Stimulated activated CD4-positive, alpha-beta T cell treated with anti-CD3 and anti-CD28 coated beads, Interleukin-12 subunit alpha, Interleukin-12 subunit beta, amount 100 ng/mL, for 24 hours (primary cell): Measurements from ENCODE around the gene KAZN.

Experiments
- DNase-seq, 2 experiments: peaks; one replicate each; pipeline ENCODE4 v3.0.0-alpha.2; 2020; ENCODE audit warnings: low read depth in 2 of 2

Gene KAZN

DNA sequence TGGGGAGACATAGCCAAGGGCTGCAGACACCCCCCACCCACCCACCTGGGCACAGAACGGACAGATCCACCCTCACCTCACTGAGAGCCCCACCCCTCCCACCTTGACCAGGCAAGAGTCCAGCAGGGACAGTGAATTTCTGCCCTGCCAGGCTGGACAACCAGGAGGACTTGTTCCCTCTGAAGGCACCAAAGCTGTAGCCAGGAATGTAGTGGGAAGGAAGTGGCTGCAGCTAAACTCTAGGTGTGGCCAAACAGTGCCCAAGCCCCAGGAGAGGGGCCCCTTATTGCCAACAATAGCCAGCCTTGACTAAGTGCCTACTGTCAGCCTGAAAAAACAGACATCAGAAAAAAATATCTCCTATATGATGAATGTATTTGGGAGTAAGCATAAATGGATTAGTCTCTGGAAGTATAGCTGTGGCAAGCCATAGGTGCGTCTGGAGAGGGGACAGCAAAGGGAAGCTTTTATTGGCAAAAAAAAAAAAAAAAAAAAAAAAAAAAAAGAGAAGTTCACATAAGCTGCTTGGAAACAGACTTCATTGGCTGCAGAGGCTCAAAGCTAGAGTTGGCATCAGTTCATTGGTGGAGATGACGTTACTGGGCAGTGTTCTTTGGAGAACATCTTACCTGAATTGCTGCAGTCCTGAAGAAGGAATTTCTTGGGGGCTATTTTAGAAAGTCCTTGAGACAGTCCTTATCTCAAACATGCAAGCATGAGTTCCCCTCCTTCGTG is 490.9 kb downstream of the KAZN start:
- no peak for DNase-seq

DNA sequence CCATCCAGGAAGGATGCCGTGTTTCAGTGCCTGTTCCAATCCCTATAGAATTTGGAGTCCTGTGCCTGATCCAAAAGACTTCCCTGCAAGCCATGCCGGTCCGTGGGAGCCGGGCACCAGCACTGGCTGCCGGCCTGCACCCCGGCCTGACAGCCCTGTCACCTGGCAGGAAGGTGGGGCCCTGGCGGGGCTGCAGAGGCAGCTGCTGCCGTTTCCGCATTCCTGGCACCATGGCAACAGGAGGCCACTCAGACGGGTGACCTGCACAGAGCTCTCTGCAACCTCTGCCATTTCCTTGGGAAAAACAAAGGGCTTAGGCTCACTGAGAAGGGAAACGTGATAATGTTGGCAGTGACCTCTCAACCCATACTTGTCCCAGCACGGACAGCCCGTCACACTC is 491.9 kb downstream of the KAZN start:
- no peak for DNase-seq

DNA sequence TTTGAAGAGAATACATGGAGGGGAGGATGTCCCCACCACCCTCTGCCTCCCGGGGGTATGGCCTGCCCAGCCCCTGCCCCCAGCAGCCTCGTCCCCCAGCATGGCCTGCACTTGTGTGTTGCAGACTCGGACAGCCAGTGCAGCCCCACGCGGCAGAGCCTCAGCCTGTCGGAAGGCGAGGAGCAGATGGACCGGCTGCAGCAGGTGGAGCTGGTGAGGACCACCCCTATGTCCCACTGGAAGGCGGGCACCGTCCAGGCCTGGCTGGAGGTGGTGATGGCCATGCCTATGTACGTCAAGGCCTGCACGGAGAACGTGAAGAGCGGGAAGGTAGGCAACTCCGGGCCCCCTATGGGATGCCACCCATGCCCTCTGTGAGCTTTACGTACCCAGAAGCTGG is 495.6 kb downstream of the KAZN start:
- DNase-seq = no peak

GRCh38 chr1:15094719-15095495 is 496.4 kb downstream of the KAZN start:
- no peak for DNase-seq

DNA sequence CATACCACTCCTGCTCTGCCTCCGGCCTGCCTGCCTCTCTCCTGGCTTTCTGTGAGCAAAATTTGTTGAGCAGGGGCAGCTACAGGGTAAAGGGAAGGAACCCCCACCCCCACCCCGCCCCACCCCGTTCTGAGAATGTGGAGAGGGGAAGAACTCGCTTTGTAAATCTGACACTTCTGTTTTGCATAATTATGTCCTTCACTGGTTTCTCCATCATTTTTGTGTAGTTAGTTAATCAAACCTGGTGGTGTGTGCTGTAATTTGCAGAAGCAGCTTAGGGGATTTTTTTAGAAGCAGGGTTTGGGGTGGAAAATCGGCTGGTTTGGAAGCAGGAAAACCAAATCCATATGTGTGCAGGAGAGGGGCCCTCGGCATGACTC is 497.0 kb downstream of the KAZN start:
- DNase-seq = no peak

DNA sequence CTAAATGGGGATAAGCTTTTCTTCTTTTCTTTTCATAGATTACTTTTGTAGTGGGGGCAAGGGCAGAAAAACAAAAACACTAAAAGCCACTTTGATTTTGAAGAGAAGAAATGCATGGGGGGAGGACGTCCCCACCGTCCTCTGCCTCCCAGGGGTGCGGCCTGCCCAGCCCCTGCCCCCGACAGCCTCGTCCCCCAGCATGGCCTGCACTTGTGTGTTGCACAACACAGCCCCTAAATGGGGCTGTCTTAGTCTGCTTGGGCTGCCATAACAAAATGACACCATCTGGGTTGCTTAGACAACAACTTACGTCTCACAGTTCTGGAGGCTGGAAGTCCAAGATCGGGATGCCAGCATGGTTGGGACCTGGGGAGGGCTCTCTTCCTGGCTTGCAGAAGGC is 497.8 kb downstream of the KAZN start:
- no peak for DNase-seq

DNA sequence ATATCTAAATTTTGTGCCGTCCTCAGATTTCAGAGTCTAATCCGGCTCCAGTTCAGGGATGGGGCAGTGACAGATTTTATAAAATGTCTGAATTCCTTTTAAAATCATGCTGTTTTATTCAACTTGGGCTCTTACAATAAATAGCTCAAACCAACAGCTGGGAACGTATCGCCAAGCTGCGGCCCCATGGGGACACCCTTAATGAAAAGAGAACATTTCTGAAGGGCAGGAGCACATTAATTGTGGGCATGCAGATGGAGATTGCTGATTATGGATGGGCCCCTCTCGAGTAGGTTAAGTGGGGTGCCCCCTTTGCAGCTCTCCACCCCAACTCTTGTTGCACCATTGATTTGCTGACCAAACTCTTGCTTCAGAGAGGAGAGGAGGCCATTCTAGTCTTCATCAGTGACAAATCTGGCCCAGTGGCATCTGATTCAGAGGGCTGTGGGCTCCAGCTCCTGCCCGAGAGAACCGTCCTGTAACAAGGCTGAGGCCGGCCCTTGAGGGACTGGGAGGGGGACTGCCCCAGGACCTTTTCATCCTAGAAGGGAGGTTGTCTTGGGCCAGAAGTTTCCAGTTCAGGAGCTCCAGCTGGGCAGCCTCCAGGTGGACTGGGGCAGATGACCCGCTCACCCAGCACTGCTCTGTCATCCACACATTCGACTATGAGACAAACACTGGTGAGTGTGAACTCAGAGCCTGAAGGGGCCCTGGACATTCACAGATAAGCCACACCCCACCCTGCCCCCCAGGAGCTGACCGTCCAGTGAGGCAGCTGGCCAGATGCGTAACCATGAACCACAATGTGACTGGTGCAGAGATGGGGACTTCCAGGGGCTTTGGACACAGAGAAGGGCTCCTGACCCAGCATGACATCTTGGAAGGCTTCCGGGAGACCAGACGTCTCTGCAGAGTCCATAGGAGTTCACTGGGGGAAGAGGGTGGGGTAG is 500.0 kb downstream of the KAZN start:
- DNase-seq = no peak

- no peak for DNase-seq
Observed at GRCh38 chr1:15099441-15100120, 501.1 kb downstream of the KAZN start.

GRCh38 chr1:15100121-15100879 is 501.8 kb downstream of the KAZN start:
- peak; percentile 18 to 38 for DNase-seq

DNA sequence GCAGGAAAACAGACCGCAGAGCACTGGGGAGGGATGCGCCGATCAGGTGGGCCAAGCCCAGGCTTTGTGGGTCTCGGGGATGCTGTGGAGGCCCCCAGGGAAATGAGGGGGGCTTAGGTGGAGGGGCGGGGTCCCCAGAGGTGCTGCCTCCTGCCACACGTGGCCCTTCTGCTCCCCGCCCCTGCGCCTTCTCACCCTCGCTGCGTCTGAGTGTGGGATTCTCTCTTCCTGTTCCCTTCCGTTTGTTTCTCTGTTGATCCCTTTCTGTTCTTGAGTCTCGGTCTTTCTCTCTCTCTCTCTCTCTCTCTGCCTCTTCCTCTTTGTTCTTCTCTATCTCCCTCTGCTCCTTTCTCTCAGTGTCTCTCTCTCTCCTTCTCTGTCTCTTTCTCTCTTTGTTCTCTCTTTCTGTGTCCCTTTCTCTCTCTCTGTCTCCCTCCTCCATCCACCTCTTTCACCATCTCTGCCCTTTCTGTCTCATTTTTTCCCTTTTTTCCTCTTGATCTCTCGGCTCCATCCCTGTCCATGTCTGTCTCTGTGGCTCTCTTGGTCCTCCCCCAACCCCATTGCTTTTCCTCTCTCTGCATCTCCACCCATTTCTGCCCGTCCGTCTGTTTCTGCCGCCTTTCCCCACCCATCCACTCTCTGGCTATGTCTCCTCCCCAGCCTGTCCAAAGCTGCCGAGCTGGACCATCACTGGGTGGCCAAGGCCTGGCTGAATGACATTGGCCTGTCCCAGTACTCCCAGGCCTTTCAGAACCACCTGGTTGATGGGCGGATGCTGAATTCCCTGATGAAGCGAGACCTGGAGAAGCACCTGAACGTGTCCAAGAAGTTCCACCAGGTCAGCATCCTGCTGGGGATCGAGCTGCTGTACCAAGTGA is 502.6 kb downstream of the KAZN start:
- no peak for DNase-seq

DNA sequence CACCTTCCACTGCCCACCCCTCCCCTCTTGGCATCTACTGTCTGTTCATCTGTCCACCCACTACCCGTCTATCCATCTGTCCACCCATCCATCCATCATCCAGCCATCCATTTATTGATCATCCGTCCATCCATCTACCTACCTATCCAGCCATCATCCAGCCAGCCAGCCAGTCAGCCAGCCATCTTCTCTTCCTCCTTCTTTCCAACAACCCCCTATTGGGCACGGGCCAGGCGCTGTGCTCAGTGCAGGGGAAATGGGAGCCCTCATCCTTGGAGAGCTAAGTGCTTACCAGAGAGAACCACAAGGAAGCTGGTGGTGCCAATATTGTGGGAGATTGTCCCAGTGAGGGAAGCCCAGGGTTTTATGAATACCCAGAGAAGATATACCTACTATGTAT is 503.3 kb downstream of the KAZN start:
- no peak for DNase-seq

GRCh38 chr1:15102646-15103045 is 504.2 kb downstream of the KAZN start:
- DNase-seq = no peak

DNA sequence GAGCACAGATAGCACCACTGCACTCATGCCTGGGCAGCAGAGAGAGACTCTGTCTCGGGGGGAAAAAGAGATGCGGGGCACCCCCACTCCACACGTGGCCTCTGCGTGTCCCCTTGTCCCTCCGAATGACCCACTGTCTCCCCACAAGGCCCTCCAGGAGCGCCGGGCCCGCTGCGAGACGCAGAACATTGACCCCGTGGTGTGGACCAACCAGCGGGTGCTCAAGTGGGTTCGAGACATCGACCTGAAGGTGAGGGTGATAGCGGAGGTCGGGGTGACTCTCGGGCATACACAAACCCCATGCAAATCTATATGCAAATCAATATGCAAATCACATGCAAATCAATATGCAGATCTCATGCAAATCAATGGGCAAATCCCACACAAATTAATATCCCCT is 504.7 kb downstream of the KAZN start:
- no peak for DNase-seq

DNA sequence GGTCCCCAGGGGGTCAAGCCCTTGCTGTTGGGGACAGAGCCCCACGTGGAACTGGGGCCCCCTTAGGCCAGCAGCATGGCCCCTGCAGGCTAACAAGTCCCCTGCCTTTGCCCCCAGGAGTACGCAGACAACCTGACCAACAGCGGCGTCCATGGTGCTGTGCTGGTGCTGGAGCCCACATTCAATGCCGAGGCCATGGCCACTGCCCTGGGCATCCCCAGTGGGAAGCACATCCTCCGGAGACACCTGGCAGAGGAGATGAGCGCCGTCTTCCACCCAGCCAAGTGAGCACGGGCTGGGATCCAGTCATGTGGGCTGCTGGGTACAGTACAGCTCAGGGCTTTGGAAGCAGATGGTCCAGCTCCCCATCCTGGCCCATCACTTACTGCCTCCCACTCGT is 505.4 kb downstream of the KAZN start:
- no peak for DNase-seq

GRCh38 chr1:15104768-15105167 is 506.3 kb downstream of the KAZN start:
- DNase-seq = no peak

DNA sequence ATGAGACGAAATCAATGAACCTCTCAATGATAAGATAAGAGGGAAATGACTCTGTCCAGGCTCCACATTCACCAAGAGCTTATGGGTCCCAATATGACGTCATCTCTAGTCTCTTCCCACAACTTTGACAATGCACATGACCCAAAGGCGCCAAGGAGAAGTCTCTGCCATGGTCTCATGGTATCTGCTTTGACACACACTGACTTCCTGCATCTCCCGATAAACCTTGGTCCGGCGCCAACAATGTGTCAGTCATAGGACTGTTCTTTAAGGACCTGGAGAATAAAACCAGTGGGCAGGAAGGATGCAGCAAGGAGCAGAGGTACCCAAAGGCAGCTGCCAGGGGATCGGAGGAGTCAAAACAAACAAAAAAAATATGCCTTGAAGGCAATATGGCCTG is 508.1 kb downstream of the KAZN start:
- DNase-seq = no peak

- DNase-seq = no peak
Observed at GRCh38 chr1:15107058-15107687, 508.7 kb downstream of the KAZN start.

DNA sequence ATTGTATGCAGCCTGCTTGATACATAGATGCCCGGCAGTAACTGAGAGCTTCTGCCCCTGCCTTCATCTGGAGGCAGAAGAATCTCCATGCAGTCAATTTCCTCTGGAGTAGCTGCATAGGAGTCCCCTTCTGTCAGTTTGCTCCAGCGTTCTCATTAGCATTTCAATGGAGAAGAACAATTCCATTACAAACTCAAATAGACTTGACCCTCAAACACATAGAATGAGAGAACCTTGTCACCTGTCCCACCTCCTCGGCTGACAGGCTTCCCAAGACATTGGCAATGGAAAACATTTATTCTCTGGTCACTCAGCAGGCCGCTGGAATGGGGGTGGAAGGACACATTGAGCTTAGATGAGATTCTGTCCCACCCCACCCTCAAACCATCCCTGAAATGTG is 509.4 kb downstream of the KAZN start:
- no peak for DNase-seq

DNA sequence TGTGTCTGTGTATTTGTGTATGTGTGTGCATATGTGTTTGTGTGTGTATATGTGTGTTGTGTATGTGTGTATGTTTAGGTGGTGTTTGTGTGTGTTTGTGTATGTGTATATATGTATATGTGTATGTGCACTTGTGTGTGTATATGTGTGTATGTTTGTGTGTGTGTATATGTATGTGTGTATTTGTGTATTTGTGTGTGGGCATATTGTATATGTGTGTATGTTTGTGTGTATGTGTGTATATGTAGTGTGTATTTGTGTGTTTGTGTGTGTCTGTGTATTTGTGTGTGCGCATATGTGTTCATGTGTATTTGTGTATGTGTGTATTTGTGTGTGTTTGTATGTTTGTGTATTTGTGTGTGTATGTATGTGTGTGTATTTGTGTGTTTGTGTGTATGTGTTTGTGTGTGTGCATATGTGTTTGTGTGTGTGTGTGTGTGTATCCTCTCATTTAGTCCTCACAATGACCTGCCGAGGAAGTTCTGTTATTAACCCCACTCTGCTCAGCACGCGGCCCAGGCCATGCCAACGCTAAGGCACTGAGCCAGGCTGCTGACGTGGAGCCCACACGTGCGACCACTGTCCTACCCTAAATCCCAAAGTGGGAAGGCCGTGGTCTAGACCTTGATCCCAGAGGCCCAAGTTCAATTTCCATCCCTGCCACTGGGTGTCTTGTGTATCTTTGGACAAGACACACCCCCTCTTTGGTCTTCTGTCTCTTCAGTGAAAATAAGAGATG is 511.8 kb downstream of the KAZN start:
- no peak for DNase-seq
